Spleen (tissue), 7 donors: ENCODE data around the gene PCSK4.

Experiments
- POLR2A ChIP-seq, 3 donors: fragments of 450-650 bp; IDR thresholded peaks; one replicate each; pipeline ENCODE4 v1.5.1; 2017; ENCODE audit warnings: antibody characterized with exemption in 3 of 3, mild to moderate bottlenecking in 1 of 3
- TF ChIP-seq, protein P1 (sequence below), 11 experiments: fragments of 200-600 bp in 7 of 11; fragments of 450-650 bp in 4 of 11; sonication (generic) in 4 of 11; IDR thresholded peaks in 8 of 11; conservative IDR thresholded peaks in 3 of 11; 1 replicate in 7 of 11; 2 replicates in 4 of 11; pipeline versions ENCODE4 v1.4.0 to v1.8.0; 2016 to 2021; ENCODE audit warnings: antibody characterized with exemption in 11 of 11, inconsistent platforms in 4 of 11, mild to moderate bottlenecking in 1 of 11
- donor health status: DM: no; HTN: no; CAD: no; lungs with moderate emphysema.
- donor health status: DM: no; HTN: no; CAD: no.
- donor health status: DM: no; HTN: no; CAD: no.

- TF ChIP-seq, protein P1, sequence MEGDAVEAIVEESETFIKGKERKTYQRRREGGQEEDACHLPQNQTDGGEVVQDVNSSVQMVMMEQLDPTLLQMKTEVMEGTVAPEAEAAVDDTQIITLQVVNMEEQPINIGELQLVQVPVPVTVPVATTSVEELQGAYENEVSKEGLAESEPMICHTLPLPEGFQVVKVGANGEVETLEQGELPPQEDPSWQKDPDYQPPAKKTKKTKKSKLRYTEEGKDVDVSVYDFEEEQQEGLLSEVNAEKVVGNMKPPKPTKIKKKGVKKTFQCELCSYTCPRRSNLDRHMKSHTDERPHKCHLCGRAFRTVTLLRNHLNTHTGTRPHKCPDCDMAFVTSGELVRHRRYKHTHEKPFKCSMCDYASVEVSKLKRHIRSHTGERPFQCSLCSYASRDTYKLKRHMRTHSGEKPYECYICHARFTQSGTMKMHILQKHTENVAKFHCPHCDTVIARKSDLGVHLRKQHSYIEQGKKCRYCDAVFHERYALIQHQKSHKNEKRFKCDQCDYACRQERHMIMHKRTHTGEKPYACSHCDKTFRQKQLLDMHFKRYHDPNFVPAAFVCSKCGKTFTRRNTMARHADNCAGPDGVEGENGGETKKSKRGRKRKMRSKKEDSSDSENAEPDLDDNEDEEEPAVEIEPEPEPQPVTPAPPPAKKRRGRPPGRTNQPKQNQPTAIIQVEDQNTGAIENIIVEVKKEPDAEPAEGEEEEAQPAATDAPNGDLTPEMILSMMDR (IDR thresholded peaks at IDR 0.05 in 8 of 11, conservative IDR thresholded peaks at IDR 0.05 in 3 of 11): no peak
- no peak for TF ChIP-seq POLR2A (IDR thresholded peaks at IDR 0.05)
Measured at GRCh38 chr19:1482361-1483130, 7.6 kb downstream of the PCSK4 start.
